ENCODE results near the gene YIF1B. TPM values are rescaled to one million over a fixed set of nuclear protein-coding genes. Genes with fewer than 3 reads are reported as not detected.
A peak's percentile ranks its signal among the peaks of the same experiment; 100 is the strongest.
"Not testable (repeated sequence)": the region's sequence is repeated elsewhere in the genome, so short reads cannot be mapped to it uniquely, and the experiment has no call there.

Gene YIF1B
- total RNA-seq, 2 experiments from 2014 or later = 69.7 to 76.7 TPM

DNA sequence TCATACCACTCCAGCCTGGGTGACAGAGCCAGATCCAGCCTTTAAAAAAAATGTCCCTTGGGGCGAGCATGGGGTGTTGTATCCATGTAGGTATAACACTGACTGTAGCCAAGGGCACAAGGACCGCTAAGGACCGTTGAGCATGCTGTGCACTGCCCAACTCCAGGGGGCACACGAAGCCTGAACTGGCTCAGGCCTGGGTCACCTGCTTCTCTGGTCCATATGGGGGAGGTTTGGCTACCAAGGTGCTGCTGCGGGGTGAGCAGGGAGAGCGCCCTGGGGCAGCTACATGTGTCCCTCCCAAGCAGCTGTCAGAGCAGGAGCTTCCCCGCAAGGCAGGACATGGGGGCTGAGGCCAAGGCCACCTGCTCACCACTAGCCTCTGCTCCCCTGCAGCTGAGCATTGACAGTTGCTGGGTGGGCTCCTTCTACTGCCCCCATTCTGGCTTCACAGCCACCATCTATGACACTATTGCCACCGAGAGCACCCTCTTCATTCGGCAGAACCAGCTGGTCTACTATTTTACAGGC, 36.2 kb upstream of the YIF1B start:
- Mint-ChIP-seq H3K27me3 (peaks cover 3% of the 10 kb centered on the region), H3K27ac (no peak overlapping the region), H3K9me3 (ENCODE audit: low read depth) (no peaks in the 10 kb centered on the region), H3K4me3 (no peak overlapping the region), H3K4me1 (no peaks in the 10 kb centered on the region), H3K36me3 (no peaks in the 10 kb centered on the region)
- ATAC-seq (no peak), DNase-seq (no peak)
- CTCF ChIA-PET = no interaction called here

DNA sequence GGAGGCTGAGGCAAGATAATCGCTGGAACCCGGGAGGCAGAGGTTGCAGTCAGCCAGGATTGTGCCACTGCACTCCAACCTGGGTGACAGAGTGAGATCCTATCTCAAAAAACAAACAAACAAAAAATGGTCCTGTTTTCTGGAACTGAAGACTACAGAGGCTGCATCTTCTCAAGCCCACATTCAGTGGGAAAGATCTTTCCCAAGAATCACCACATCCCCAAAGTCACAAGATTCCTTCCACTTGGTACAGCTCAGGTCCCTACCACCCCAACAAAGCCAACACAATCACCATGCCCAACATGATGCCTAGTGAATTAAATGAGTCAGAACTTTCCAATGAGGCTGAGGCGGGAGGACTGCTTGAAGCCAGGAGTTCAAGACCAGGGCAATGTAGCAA, 35.1 kb upstream of the YIF1B start:
- H3K4me1 Mint-ChIP-seq = no peaks in the 10 kb centered on the region
- no peak overlapping the region for H3K27ac Mint-ChIP-seq
- no peaks in the 10 kb centered on the region for H3K36me3 Mint-ChIP-seq
- ATAC-seq (no peak), DNase-seq (no peak)
- no peaks in the 10 kb centered on the region for H3K9me3 Mint-ChIP-seq (ENCODE audit: low read depth)
- H3K27me3 Mint-ChIP-seq = peaks cover 3% of the 10 kb centered on the region
- no peak overlapping the region for H3K4me3 Mint-ChIP-seq
- CTCF ChIA-PET = no interaction called here

DNA sequence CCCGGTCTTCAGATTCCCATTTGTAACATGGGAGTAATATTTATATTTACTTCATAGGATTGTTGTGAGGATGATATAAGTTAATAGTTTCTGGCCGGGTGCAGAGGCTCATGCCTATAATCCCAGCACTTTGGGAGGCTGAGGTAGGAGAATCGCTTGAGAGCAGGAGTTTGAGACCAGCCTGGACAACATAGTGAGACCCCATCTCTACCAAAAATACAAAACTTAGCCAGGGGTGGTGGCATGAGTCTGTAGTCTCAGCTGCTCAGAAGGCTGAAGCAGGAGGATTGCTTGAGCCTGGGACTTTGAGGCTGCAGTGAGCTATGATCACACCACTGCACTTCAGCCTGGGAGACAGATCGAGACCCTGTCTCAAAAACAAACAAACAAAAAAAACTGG, 31.1 kb upstream of the YIF1B start:
- DNase-seq (no peak), ATAC-seq (no peak)
- no peaks in the 10 kb centered on the region for H3K4me1 Mint-ChIP-seq
- H3K27ac Mint-ChIP-seq = no peak overlapping the region
- CTCF ChIA-PET = interaction anchor here (1.3 kb wide), 1 partner anchor 114 kb away, joined by 3 read pairs; no protein-coding TSS in a partner anchor
- H3K36me3 Mint-ChIP-seq = no peaks in the 10 kb centered on the region
- no peak overlapping the region for H3K4me3 Mint-ChIP-seq
- H3K27me3 Mint-ChIP-seq = no peaks in the 10 kb centered on the region
- H3K9me3 Mint-ChIP-seq (ENCODE audit: low read depth) = no peaks in the 10 kb centered on the region

DNA sequence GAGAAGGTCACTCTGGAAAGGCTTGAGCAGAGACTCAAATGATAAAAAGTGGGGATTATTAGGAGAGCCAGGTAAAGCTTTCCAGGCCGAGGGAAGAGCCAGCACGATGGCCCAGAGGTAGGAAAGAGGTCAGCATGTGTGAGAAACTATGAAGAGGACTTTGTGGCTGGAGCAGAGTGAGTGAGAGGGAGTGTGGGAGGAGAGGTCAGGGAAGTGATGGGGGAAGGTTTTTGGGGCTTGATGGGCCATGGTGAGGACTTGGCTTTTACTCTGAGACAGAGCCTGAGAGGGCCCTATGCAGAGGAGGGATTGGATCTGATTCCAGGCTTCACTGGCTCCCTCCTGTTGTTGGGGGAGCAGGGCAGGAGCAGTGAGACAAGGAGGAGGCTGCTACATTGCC, 25.2 kb upstream of the YIF1B start:
- ATAC-seq = no peak
- CTCF ChIA-PET = no interaction called here
- Mint-ChIP-seq H3K9me3 (ENCODE audit: low read depth) (no peaks in the 10 kb centered on the region), H3K36me3 (no peaks in the 10 kb centered on the region), H3K4me3 (no peak overlapping the region), H3K4me1 (peaks cover 12% of the 10 kb centered on the region), H3K27ac (no peak overlapping the region), H3K27me3 (no peaks in the 10 kb centered on the region)
- DNase-seq = no peak

DNA sequence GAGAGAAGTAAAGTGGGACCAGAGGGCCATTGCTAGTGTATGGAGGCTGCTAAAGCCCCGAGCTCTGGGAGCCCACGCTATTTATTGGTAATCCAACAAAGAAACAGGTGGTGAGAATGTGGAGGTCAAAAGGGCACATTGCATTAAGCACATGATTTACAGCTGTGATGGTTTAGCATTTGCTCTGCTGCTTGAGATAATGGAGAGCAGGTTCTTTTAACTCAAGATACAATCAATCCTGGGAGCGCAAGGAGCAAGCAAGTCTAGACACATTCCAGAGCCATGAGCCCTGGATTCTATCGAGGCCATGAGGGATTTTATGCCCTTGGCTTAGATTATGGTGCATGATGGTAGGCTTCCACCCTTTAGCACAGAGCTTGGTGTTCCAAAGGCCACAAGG, 23.3 kb upstream of the YIF1B start:
- peaks cover 12% of the 10 kb centered on the region for H3K4me1 Mint-ChIP-seq
- H3K27me3 Mint-ChIP-seq; ATAC-seq; H3K4me3 Mint-ChIP-seq; H3K9me3 Mint-ChIP-seq (ENCODE audit: low read depth); H3K27ac Mint-ChIP-seq; H3K36me3 Mint-ChIP-seq; DNase-seq: not testable (repeated sequence)
- CTCF ChIA-PET = interaction anchor here (1.0 to 5.3 kb wide), 2 partner anchors 36 to 95 kb away, joined by 3 to 46 read pairs; partner anchors contain the start of gene PSMD8

DNA sequence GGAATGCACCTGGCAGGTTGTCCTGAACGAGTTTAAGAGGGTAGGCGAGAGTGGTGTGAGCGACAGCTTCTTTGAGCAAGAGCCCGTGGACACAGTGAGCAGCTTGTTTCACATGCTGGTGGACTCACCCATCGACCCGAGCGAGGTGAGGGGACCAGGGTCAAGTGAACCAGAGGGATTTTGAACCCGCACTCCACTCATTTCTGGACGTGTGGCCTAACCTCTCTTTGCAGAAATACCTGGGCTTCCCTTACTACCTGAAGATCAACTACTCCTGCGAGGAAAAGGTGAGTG, 21.6 kb upstream of the YIF1B start:
- CTCF ChIA-PET = interaction anchor here (0.9 to 5.3 kb wide), 2 partner anchors 37 to 435 kb away, joined by 5 to 46 read pairs; partner anchors contain the start of gene PSMD8
- no peak for ATAC-seq
- peaks cover 12% of the 10 kb centered on the region for H3K4me1 Mint-ChIP-seq
- H3K27me3 Mint-ChIP-seq = no peaks in the 10 kb centered on the region
- H3K9me3 Mint-ChIP-seq (ENCODE audit: low read depth) = no peaks in the 10 kb centered on the region
- peak overlapping the region; percentile 86 for H3K4me3 Mint-ChIP-seq
- H3K27ac Mint-ChIP-seq = peak overlapping the region; percentile 99
- H3K36me3 Mint-ChIP-seq = no peaks in the 10 kb centered on the region
- no peak for DNase-seq

DNA sequence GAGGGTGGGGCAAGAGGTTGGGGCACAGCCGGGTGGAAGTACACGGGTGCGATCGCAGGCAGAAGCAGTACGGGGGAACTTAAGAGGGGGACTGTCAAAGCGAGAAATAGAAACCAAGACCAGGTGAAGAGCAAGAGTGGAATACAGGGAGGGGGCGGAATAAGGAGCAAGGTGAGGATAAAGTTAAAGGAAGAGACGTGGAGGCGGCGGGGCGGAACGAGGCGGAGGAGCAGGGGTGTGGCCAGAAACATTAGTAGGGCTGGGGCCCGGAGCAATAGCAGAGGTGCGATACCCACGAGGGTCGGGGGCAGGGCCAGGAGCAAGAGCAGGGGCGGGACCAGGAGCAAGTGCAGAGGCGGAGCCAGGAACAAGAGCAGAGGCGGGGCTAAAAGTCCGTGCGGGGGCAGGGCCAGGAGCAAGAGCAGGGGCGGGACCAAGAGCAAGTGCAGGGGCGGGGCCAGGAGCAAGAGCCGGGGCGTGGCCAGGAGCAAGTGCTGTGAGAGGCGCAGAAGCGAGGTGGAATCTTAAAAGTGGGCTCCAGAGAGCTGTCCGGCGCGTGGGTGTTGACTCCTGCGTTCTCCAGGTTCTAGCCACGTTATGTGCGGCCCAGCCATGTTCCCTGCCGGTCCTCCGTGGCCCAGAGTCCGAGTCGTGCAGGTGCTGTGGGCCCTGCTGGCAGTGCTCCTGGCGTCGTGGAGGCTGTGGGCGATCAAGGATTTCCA, 21.1 kb upstream of the YIF1B start:
- ATAC-seq = peak; percentile 72
- Mint-ChIP-seq H3K27ac (peak overlapping the region; percentile 99), H3K4me3 (peak overlapping the region; percentile 86), H3K9me3 (ENCODE audit: low read depth) (no peaks in the 10 kb centered on the region), H3K4me1 (peaks cover 12% of the 10 kb centered on the region), H3K27me3 (no peaks in the 10 kb centered on the region), H3K36me3 (no peaks in the 10 kb centered on the region)
- CTCF ChIA-PET = interaction anchor here (0.9 to 6.2 kb wide), 8 partner anchors 38 to 597 kb away, joined by 3 to 70 read pairs (median 8); partner anchors contain the start of genes FAM98C, PSMD8, SIPA1L3 and WDR87
- DNase-seq = peak; percentile 98

DNA sequence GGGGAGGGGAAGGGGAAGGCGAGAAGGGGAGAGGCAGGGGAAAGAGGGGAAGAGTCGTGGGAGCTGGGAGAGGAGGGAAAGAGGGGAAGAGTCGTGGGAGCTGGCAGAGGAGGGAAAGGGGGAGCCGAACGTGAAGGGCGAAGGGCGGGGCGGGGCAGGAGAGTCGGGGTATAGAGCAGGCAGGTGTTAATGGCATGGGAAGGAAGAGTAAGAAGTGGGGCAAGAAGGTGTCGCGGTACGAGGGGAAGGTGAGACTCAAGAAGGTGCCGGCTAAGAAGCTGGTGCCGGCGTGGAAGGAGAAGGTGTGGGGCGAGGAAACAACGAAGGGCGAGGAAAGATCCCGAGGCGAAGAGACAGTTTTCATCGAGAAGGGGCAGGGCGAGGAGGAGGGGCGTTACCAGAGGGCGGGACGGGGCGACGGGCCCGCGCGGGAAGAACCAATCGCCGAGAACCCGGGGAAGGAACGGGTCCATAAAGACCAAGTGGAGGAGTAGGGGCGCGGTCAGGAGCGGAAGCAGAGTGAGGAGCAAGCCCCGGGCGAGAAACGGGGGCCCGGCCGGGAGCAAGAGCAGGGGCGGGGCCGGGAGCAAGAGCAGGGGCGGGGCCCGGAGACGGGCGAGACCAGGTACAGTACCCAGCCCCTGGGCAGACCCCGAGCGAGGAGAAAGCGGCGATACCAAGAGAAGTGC, 20.3 kb upstream of the YIF1B start:
- DNase-seq (peak; percentile 98), ATAC-seq (peak; percentile 80)
- no peaks in the 10 kb centered on the region for H3K9me3 Mint-ChIP-seq (ENCODE audit: low read depth)
- H3K4me3 Mint-ChIP-seq = peak overlapping the region; percentile 86
- H3K4me1 Mint-ChIP-seq = peaks cover 12% of the 10 kb centered on the region
- H3K27me3 Mint-ChIP-seq = no peaks in the 10 kb centered on the region
- CTCF ChIA-PET = interaction anchor here (0.6 to 6.2 kb wide), 21 partner anchors 16 to 597 kb away, joined by 3 to 70 read pairs (median 5); partner anchors contain the start of genes EIF3K, FAM98C, KCNK6 and PSMD8
- no peaks in the 10 kb centered on the region for H3K36me3 Mint-ChIP-seq
- H3K27ac Mint-ChIP-seq = peak overlapping the region; percentile 99

DNA sequence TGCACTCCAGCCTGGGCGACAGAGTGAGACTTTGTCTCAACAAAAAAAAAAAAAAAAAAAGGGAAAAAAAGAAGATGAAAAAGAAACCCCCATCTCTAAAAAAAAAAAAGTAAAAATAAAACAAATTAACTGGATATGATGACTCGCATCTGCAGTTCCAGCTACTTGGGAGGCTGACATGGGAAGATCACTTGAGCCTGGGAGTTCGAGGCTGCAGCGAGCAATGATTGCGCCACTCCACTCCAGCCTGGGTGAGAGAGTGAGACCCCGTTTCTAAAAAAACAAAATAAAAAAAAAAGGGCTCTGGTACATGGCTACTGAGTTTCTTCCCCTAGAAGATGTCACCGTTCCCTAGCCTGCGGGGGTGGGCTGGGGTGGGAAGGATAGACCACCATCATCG, 17.5 kb upstream of the YIF1B start:
- Mint-ChIP-seq H3K27ac (no peak overlapping the region), H3K4me1 (peaks cover 8% of the 10 kb centered on the region), H3K4me3 (no peak overlapping the region), H3K9me3 (ENCODE audit: low read depth) (no peaks in the 10 kb centered on the region), H3K27me3 (no peaks in the 10 kb centered on the region), H3K36me3 (peaks cover 3% of the 10 kb centered on the region)
- DNase-seq (no peak), ATAC-seq (no peak)
- CTCF ChIA-PET = interaction anchor here (0.7 to 6.2 kb wide), 8 partner anchors 8 to 431 kb away, joined by 3 to 70 read pairs (median 4); partner anchors contain the start of genes FAM98C, KCNK6 and PSMD8

DNA sequence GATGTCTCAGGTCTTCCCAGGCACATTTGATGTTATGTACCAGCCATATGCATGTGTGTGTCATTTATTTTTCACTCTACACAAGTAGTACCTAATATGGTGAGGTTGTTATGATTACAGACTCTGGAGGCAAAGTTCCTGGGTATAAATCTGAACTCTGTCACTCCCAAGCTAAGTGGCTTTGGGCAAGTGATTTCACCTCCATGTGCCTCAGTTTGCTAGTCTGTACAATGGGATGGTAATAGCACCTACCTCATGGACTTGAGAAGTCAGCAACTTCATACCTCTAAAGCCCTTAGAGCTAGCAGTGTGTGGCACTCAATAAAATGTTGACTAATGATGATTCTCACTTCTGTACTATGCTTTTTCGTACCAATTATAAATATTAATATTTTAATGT, 16.0 kb upstream of the YIF1B start:
- H3K27me3 Mint-ChIP-seq = no peaks in the 10 kb centered on the region

DNA sequence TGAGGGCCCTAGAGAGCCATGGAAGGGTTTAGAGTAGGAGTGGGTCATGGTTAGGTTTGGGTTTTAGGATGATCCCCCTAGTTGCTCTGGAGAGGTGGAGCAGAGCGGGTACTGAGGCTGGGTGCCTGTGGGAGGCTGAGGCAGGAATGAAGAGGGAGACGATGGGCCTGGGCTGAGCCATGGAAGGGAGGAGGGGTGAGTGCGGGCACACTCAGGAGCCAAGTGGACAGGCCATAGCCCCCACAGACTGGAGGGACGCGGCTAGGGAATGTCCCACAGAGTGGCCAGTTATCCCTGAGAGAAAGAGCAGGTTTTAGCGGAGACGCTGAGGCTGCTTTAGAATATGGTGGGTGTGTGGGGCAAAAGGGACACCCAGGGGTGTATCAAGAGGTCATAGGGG, 13.9 kb upstream of the YIF1B start:
- Mint-ChIP-seq H3K4me1 (no peaks in the 10 kb centered on the region), H3K36me3 (peaks cover 10% of the 10 kb centered on the region), H3K27ac (no peak overlapping the region), H3K4me3 (no peak overlapping the region), H3K9me3 (ENCODE audit: low read depth) (no peaks in the 10 kb centered on the region), H3K27me3 (no peaks in the 10 kb centered on the region)
- DNase-seq (no peak), ATAC-seq (no peak)
- CTCF ChIA-PET = interaction anchor here (0.7 kb wide), 1 partner anchor 10 kb away, joined by 3 read pairs; the partner anchor contains the start of gene KCNK6

More for the DNA sequence above, 16.0 kb upstream of the YIF1B start:
- no peak overlapping the region for H3K27ac Mint-ChIP-seq
- peaks cover under 1% of the 10 kb centered on the region for H3K4me1 Mint-ChIP-seq
- DNase-seq (no peak), ATAC-seq (no peak)
- CTCF ChIA-PET = interaction anchor here (1.1 to 6.2 kb wide), 6 partner anchors 12 to 98 kb away, joined by 3 to 70 read pairs (median 4); partner anchors contain the start of genes KCNK6 and PSMD8
- peaks cover 8% of the 10 kb centered on the region for H3K36me3 Mint-ChIP-seq
- H3K9me3 Mint-ChIP-seq (ENCODE audit: low read depth) = no peaks in the 10 kb centered on the region
- no peak overlapping the region for H3K4me3 Mint-ChIP-seq

DNA sequence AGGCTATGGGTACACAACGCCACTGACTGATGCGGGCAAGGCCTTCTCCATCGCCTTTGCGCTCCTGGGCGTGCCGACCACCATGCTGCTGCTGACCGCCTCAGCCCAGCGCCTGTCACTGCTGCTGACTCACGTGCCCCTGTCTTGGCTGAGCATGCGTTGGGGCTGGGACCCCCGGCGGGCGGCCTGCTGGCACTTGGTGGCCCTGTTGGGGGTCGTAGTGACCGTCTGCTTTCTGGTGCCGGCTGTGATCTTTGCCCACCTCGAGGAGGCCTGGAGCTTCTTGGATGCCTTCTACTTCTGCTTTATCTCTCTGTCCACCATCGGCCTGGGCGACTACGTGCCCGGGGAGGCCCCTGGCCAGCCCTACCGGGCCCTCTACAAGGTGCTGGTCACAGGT, 10.8 kb upstream of the YIF1B start:
- H3K4me1 Mint-ChIP-seq = peaks cover 8% of the 10 kb centered on the region
- CTCF ChIA-PET = no interaction called here

DNA sequence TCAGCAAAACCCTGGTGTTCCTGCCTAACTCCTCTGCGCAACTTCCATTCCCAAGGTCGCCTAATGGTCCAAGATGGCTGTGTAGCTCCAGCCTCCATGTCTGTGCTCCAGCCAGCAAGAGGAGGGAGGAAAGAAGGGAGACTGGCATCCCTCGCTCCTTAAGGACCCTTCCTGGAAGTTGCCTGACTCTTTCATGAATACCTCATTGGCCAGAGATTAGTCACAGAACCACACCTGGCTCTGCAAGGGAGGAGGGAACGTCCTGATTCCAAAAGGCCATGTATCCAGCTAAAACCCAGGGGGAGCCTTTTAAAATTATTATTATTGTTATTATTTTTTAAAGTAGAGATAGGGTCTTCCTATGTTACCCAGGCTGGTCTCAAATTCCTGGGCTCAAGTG, 8.7 kb upstream of the YIF1B start:
- Mint-ChIP-seq H3K27ac (no peak overlapping the region), H3K4me1 (peaks cover 21% of the 10 kb centered on the region), H3K4me3 (no peak overlapping the region), H3K36me3 (peaks cover 11% of the 10 kb centered on the region), H3K9me3 (ENCODE audit: low read depth) (no peaks in the 10 kb centered on the region), H3K27me3 (no peaks in the 10 kb centered on the region)
- CTCF ChIA-PET = interaction anchor here (1.1 to 1.5 kb wide), 2 partner anchors 9 to 81 kb away, joined by 3 to 4 read pairs; no protein-coding TSS in a partner anchor
- DNase-seq (no peak), ATAC-seq (no peak)

More for the DNA sequence above, 10.8 kb upstream of the YIF1B start:
- no peak for DNase-seq
- Mint-ChIP-seq H3K4me3 (no peak overlapping the region), H3K36me3 (peaks cover 11% of the 10 kb centered on the region), H3K27me3 (no peaks in the 10 kb centered on the region), H3K27ac (no peak overlapping the region), H3K9me3 (ENCODE audit: low read depth) (no peaks in the 10 kb centered on the region)
- no peak for ATAC-seq

Measured in activated CD8-positive, alpha-beta memory T cell treated with anti-CD3 and anti-CD28 coated beads, Interleukin-2, amount 10 ng/mL, durations not matched to agents 7 days and 5 days (primary cell).